Parathyroid adenoma (tissue), 2 donors: Measurements from ENCODE around the gene BICD1.
A peak's percentile ranks its signal among the peaks of the same experiment; 100 is the strongest.

Experiments
- H2AFZ ChIP-seq: fragments of 300-600 bp; sonication (generic); one replicate; pipeline ENCODE4 v1.7.0; 2017; ENCODE audit warnings: antibody characterized with exemption, mild to moderate bottlenecking
- H3K27ac ChIP-seq: fragments of 300-600 bp; sonication (generic); one replicate; pipeline ENCODE4 v1.7.0; 2017
- H3K27me3 ChIP-seq: fragments of 300-600 bp; sonication (generic); one replicate; pipeline ENCODE4 v1.7.0; 2017; ENCODE audit warnings: low read length; ENCODE audit not compliant: control insufficient read depth, insufficient read depth
- H3K36me3 ChIP-seq: fragments of 300-600 bp; sonication (generic); one replicate; pipeline ENCODE4 v1.7.0; 2017; ENCODE audit warnings: low read length; ENCODE audit not compliant: control insufficient read depth, insufficient read depth
- H3K4me1 ChIP-seq: fragments of 300-600 bp; sonication (generic); one replicate; pipeline ENCODE4 v1.7.0; 2017; ENCODE audit warnings: control low read depth
- H3K4me2 ChIP-seq: fragments of 300-600 bp; sonication (generic); one replicate; pipeline ENCODE4 v1.7.0; 2017; ENCODE audit warnings: low read length
- H3K4me3 ChIP-seq: fragments of 300-600 bp; sonication (generic); one replicate; pipeline ENCODE4 v1.7.0; 2017; ENCODE audit warnings: low read depth, low read length
- H3K79me2 ChIP-seq: fragments of 300-600 bp; sonication (generic); one replicate; pipeline ENCODE4 v1.7.0; 2017; ENCODE audit warnings: control low read depth
- H3K9ac ChIP-seq: fragments of 300-600 bp; sonication (generic); one replicate; pipeline ENCODE4 v1.7.0; 2017; ENCODE audit warnings: mild to moderate bottlenecking
- H3K9me3 ChIP-seq: fragments of 300-600 bp; sonication (generic); one replicate; pipeline ENCODE4 v1.7.0; 2017; ENCODE audit warnings: low read length; ENCODE audit not compliant: control insufficient read depth
- CTCF ChIP-seq: fragments of 300-600 bp; sonication (generic); IDR thresholded peaks from one replicate; pipeline ENCODE4 v1.7.0; 2017; ENCODE audit warnings: antibody characterized with exemption, mild to moderate bottlenecking
- donor health status: primary hyperparathyroidism.

BICD1 gene

DNA sequence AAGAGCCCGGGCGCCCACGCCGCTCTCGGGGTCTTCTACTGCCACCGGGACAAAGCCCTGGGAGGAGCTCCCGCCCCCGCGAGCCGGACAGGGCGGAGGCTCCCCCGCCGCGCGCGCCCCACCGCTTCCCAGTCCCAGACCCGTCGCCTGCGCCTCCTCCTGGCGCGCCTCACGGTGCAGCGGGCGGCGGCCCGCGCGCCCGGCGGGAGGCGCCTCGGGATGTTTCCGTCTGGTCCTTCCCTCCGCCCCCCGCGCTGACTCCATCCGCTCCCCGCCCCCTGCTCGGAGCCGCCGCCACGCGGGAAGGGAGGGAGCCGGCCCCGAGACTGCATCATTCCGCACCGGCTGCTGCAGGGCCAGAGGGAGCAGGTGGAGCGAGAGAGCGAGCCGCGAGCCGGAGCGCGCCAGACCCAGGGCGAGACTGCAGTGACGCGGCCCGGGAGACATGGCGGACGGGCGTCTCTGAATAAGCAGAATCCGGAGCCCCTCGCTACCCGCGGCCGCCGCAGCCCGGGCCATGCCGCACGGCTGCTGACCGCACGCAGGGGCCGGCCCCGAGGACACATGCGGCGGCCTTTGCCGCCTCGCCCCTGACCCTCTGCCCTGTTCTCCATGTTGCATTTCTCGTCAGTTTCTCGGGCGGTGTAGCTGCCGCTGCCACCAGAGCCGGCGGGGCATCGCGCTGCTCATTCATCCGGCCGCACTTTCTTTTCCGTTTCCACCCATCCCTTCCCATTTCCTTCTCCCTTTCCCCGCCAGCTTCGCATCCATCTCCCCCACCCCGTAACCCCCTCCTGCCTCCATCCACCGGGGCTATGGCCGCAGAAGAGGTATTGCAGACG lies at the start of gene BICD1:
BICD1 (plus strand) TSS at position 331 of the 842 bp plus-strand sequence; CDS start at position 816, 485 bp downstream.
- Histone ChIP-seq H3K9ac (peak within 1 kb of the TSS; percentile 38), H3K4me3 (peak within 1 kb of the TSS; percentile 83), H3K27ac (peak within 1 kb of the TSS; percentile 88), H2AFZ (peak within 1 kb of the TSS; percentile 97), H3K36me3 (no peaks in the 10 kb centered on the region), H3K9me3 (no peaks in the 10 kb centered on the region), H3K79me2 (no peaks in the 10 kb centered on the region), H3K4me1 (peaks cover 6% of the 10 kb centered on the region), H3K27me3 (no peaks in the 10 kb centered on the region), H3K4me2 (peak within 1 kb of the TSS; percentile 98)
- peak; percentile 36 for TF ChIP-seq CTCF

GRCh38 chr12:32061033-32061432 lies 45.6 kb upstream of the BICD1 start:
- Histone ChIP-seq H3K9me3 (no peaks in the 10 kb centered on the region), H3K4me2 (no peak overlapping the region), H3K9ac (no peak overlapping the region), H3K27me3 (no peaks in the 10 kb centered on the region), H3K4me3 (no peak overlapping the region), H3K36me3 (no peaks in the 10 kb centered on the region), H3K79me2 (no peaks in the 10 kb centered on the region), H2AFZ (no peak overlapping the region), H3K27ac (no peak overlapping the region), H3K4me1 (no peaks in the 10 kb centered on the region)
- TF ChIP-seq CTCF = no peak

- Histone ChIP-seq H3K27ac (no peak overlapping the region), H3K27me3 (no peaks in the 10 kb centered on the region), H3K36me3 (no peaks in the 10 kb centered on the region), H3K9ac (no peak overlapping the region), H3K4me2 (no peak overlapping the region), H3K4me1 (no peaks in the 10 kb centered on the region), H3K4me3 (no peak overlapping the region), H2AFZ (peak overlapping the region; percentile 17), H3K79me2 (no peaks in the 10 kb centered on the region), H3K9me3 (no peaks in the 10 kb centered on the region)
- no peak for TF ChIP-seq CTCF
Observed at GRCh38 chr12:32062881-32063280, 43.8 kb upstream of the BICD1 start.

DNA sequence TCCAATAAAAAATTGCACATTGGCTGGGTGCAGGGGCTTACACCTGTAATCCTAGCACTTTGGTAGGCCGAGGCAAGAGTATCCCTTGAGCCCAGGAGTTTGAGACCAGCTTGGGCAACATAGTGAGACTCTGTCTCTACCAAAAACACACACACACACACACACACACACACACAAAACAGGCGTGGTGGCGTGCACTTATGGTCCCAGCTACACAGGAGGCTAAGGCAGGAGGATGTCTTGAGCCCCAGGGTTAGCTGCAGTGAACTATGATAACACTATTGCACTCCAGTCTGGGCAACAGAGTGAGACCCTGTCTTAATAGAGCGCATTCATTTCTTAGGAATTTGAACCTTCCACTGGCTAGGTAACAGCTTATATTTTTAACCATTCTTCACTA lies 42.9 kb upstream of the BICD1 start:
- no peaks in the 10 kb centered on the region for H3K27me3 ChIP-seq
- no peaks in the 10 kb centered on the region for H3K9me3 ChIP-seq
- TF ChIP-seq CTCF = no peak
- H3K27ac ChIP-seq = no peak overlapping the region
- no peaks in the 10 kb centered on the region for H3K79me2 ChIP-seq
- no peak overlapping the region for H3K4me3 ChIP-seq
- H3K9ac ChIP-seq = no peak overlapping the region
- no peaks in the 10 kb centered on the region for H3K4me1 ChIP-seq
- H3K4me2 ChIP-seq = no peak overlapping the region
- no peaks in the 10 kb centered on the region for H3K36me3 ChIP-seq
- H2AFZ ChIP-seq = no peak overlapping the region

DNA sequence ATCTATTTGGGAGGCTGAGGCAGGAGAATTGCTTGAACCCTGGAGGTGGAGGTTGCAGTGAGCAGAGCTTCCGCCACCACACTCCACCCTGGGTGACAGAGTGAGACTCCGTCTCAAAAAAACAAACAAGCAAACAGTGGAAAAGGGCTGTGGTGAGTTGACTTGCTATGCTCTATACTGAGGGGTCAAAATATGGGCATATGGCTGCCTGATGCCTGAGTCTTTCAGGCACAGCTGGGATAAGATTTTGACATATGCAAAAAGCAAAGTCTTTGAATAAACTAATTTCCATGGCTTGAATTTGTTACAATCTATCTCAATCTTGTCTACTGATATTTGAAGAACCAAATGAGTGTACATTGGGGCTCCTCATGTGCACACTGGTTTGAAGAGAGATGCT lies 40.4 kb upstream of the BICD1 start:
- Histone ChIP-seq H3K79me2 (no peaks in the 10 kb centered on the region), H3K4me2 (no peak overlapping the region), H3K4me3 (no peak overlapping the region), H3K9ac (no peak overlapping the region), H3K36me3 (no peaks in the 10 kb centered on the region), H3K27ac (no peak overlapping the region), H3K27me3 (no peaks in the 10 kb centered on the region), H2AFZ (no peak overlapping the region), H3K4me1 (no peaks in the 10 kb centered on the region), H3K9me3 (no peaks in the 10 kb centered on the region)
- TF ChIP-seq CTCF = no peak
